ENCODE results near the gene LPCAT2.

LPCAT2 gene

GRCh38 chr16:55505333-55506015 is 3.4 kb upstream of the LPCAT2 start:
- no peak for DNase-seq

GRCh38 chr16:55506083-55506482 is 2.8 kb upstream of the LPCAT2 start:
- no peak for DNase-seq

GRCh38 chr16:55506708-55507107 is 2.2 kb upstream of the LPCAT2 start:
- DNase-seq = no peak

- no peak for DNase-seq
These were observed 476 bp upstream of the LPCAT2 start for GRCh38 chr16:55508271-55508921.

GRCh38 chr16:55510185-55510805 is 1.4 kb downstream of the LPCAT2 start:
- no peak for DNase-seq

GRCh38 chr16:55512941-55513340 is 4.1 kb downstream of the LPCAT2 start:
- no peak for DNase-seq

- no peak for DNase-seq
These were observed 4.7 kb downstream of the LPCAT2 start for GRCh38 chr16:55513616-55514015.

- DNase-seq = no peak
These were observed 6.2 kb downstream of the LPCAT2 start for GRCh38 chr16:55515111-55515510.

GRCh38 chr16:55521792-55522191 is 12.9 kb downstream of the LPCAT2 start:
- no peak for DNase-seq

- DNase-seq = no peak
These were observed 17.6 kb downstream of the LPCAT2 start for GRCh38 chr16:55526441-55526840.

- no peak for DNase-seq
These were observed 19.0 kb downstream of the LPCAT2 start for GRCh38 chr16:55527885-55528284.

- DNase-seq = no peak
These were observed 20.1 kb downstream of the LPCAT2 start for GRCh38 chr16:55529018-55529417.

- no peak for DNase-seq
These were observed 21.5 kb downstream of the LPCAT2 start for GRCh38 chr16:55530316-55530856.

- DNase-seq = no peak
These were observed 23.4 kb downstream of the LPCAT2 start for GRCh38 chr16:55532227-55532626.

GRCh38 chr16:55534756-55535155 is 25.9 kb downstream of the LPCAT2 start:
- DNase-seq = no peak

- no peak for DNase-seq
These were observed 30.2 kb downstream of the LPCAT2 start for GRCh38 chr16:55539049-55539448.

- DNase-seq = no peak
These were observed 30.6 kb downstream of the LPCAT2 start for GRCh38 chr16:55539488-55539887.

- DNase-seq = no peak
These were observed 31.3 kb downstream of the LPCAT2 start for GRCh38 chr16:55540221-55540620.

- no peak for DNase-seq
These were observed 33.7 kb downstream of the LPCAT2 start for GRCh38 chr16:55542459-55543082.

- no peak for DNase-seq
These were observed 34.6 kb downstream of the LPCAT2 start for GRCh38 chr16:55543472-55543871.

- DNase-seq = no peak
These were observed 43.7 kb downstream of the LPCAT2 start for GRCh38 chr16:55552621-55553020.

GRCh38 chr16:55555436-55555835 is 46.6 kb downstream of the LPCAT2 start:
- no peak for DNase-seq

GRCh38 chr16:55557186-55557585 is 48.3 kb downstream of the LPCAT2 start:
- no peak for DNase-seq

- no peak for DNase-seq
These were observed 50.4 kb downstream of the LPCAT2 start for GRCh38 chr16:55559233-55559632.

All from activated gamma-delta T cell treated with Interleukin-2 at 50 U/mL for 16 hours (primary cell).